OCI-LY7 (cell line): ENCODE measurements around the gene SMARCA2. TPM values are rescaled to one million over a fixed set of nuclear protein-coding genes. Genes with fewer than 3 reads are reported as not detected.
A peak's percentile ranks its signal among the peaks of the same experiment; 100 is the strongest.

ENCODE experiments used
- BruUV-seq: library from RNA; stranded (reverse); fragments of 400-500 nt; replicated peaks from 2 replicates; lab custom pipeline; 2021; lab: Mats Ljungman, UMichigan
- CTCF ChIA-PET: fragments of 300-600 bp; sonication (Branson Sonifier 250); formaldehyde crosslinking; loops from one replicate; lab custom pipeline; 2022; ENCODE audit warnings: antibody characterized with exemption; ENCODE audit not compliant: unreplicated experiment; lab: Charles Lee
- POLR2A ChIA-PET: fragments of 300-600 bp; sonication (Branson Sonifier 250); formaldehyde crosslinking; loops from one replicate; lab custom pipeline; 2022; ENCODE audit warnings: antibody characterized with exemption; lab: Charles Lee
- DNase-seq: peaks from one replicate; pipeline ENCODE4 v3.0.0-alpha.2; 2015; ENCODE audit warnings: low spot score
- H2AFZ ChIP-seq: fragments of 200-600 bp; sonication (generic), shearing (Covaris generic); 2 replicates; pipeline ENCODE4 v1.6.1; 2014; ENCODE audit warnings: mild to moderate bottlenecking, antibody characterized with exemption, low read length, moderate library complexity
- H3K27ac ChIP-seq: fragments of 200-600 bp; sonication (generic); 2 replicates; pipeline ENCODE4 v1.5.1; 2014; ENCODE audit warnings: mixed run types, low read depth, mild to moderate bottlenecking, moderate library complexity, low read length, inconsistent platforms; ENCODE audit not compliant: poor library complexity, severe bottlenecking
- H3K36me3 ChIP-seq: fragments of 200-600 bp; sonication (generic); 2 replicates; pipeline ENCODE4 v1.6.1; 2014; ENCODE audit warnings: mild to moderate bottlenecking, antibody characterized with exemption, low read length, moderate library complexity, mixed read lengths; ENCODE audit not compliant: insufficient read depth
- H3K4me1 ChIP-seq: fragments of 200-600 bp; sonication (generic); 2 replicates; pipeline ENCODE4 v1.5.1; 2014; ENCODE audit warnings: mild to moderate bottlenecking, low read length; ENCODE audit not compliant: insufficient read depth, poor library complexity, severe bottlenecking
- H3K4me2 ChIP-seq: fragments of 200-600 bp; sonication (generic); 2 replicates; pipeline ENCODE4 v1.6.1; 2014; ENCODE audit warnings: mild to moderate bottlenecking, low read length
- H3K4me3 ChIP-seq: fragments of 200-600 bp; sonication (generic); 2 replicates; pipeline ENCODE4 v1.5.1; 2014; ENCODE audit warnings: mild to moderate bottlenecking, low read depth, low read length; ENCODE audit not compliant: poor library complexity, severe bottlenecking
- H3K79me2 ChIP-seq: fragments of 200-600 bp; sonication (generic); 2 replicates; pipeline ENCODE4 v1.6.1; 2016; ENCODE audit warnings: low read depth, mild to moderate bottlenecking, low read length, moderate library complexity, mixed read lengths; ENCODE audit not compliant: insufficient read depth
- H3K9me2 ChIP-seq: fragments of 200-600 bp; sonication (generic); 2 replicates; pipeline ENCODE4 v1.6.1; 2016; ENCODE audit warnings: mild to moderate bottlenecking, low read length, mixed read lengths; ENCODE audit not compliant: insufficient read depth
- H3K9me3 ChIP-seq: fragments of 200-600 bp; sonication (generic); 2 replicates; pipeline ENCODE4 v1.6.1; 2014; ENCODE audit warnings: mild to moderate bottlenecking, mixed run types, low read length, mixed read lengths
- H4K20me1 ChIP-seq: fragments of 200-600 bp; sonication (generic); 2 replicates; pipeline ENCODE4 v1.6.1; 2014; ENCODE audit warnings: mild to moderate bottlenecking, antibody characterized with exemption, low read length, moderate library complexity, mixed read lengths; ENCODE audit not compliant: insufficient read depth
- CTCF ChIP-seq: fragments of 200-600 bp; sonication (generic); conservative IDR thresholded peaks from 2 replicates; pipeline ENCODE4 v1.5.1; 2014; ENCODE audit warnings: mild to moderate bottlenecking, antibody characterized with exemption, low read length, moderate library complexity, mixed read lengths
- EZH2phosphoT487 ChIP-seq: fragments of 200-600 bp; sonication (generic); IDR thresholded peaks from 2 replicates; pipeline ENCODE4 v1.6.1; 2018; ENCODE audit warnings: low read depth, borderline replicate concordance, mild to moderate bottlenecking, mixed run types, antibody characterized with exemption, low read length, moderate library complexity, mixed read lengths
- intact Hi-C: fragments of 100-400 bp; cut with micrococcal nuclease; formaldehyde crosslinking; loops from one replicate; pipeline ENCODE4 v1.10.0; 2022; ENCODE audit not compliant: unreplicated experiment
- total RNA-seq, 2 experiments: library from RNA; depleted of rRNA in 1 of 2; stranded (reverse); fragments of >200 nt in 1 of 2; shearing (Covaris generic) in 1 of 2; gene quantifications; 2 replicates each; pipeline ENCODE4 v1.2.3, GENCODE V29; 2014 to 2022

Gene SMARCA2
- total RNA-seq, 2 experiments from 2014 or later, result 54.8 to 80.6 TPM

DNA sequence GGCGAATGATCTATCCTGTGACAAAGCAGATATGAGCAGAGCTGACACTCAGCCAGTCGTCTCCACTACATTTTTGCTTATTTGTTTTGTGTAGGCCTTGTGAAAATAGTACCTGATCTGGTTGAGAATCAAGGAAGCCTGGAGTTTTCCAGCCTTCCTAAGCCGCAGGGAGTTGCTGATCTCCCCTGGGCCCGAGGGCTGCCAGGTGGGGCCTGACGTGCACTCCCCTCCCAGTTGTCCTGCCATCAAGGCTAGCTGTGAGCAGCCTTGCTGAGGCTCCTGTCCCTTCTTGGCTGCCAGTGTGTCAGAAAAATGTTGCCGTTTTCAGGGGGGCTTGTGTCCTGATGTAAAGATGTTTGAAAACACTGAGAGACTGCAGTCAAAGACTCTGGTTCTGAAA, 102.4 kb downstream of the SMARCA2 start:
- no peak for TF ChIP-seq EZH2phosphoT487
- TF ChIP-seq CTCF, result no peak
- Histone ChIP-seq H3K4me2 (no peak overlapping the region), H2AFZ (no peak overlapping the region), H4K20me1 (no peaks in the 10 kb centered on the region), H3K79me2 (no peaks in the 10 kb centered on the region), H3K9me3 (no peaks in the 10 kb centered on the region), H3K4me3 (no peak overlapping the region), H3K9me2 (no peaks in the 10 kb centered on the region), H3K27ac (no peak overlapping the region), H3K4me1 (no peaks in the 10 kb centered on the region), H3K36me3 (peaks cover 60% of the 10 kb centered on the region)
- BruUV-seq, result no TSS peak
- ChIA-PET CTCF (no interaction called here), POLR2A (interaction anchor here (0.7 to 1.0 kb wide), 2 partner anchors 49 to 1249 kb away, joined by 3 to 4 read pairs; no protein-coding TSS in a partner anchor)
- no peak for DNase-seq
- intact Hi-C loops, result no loop called here

DNA sequence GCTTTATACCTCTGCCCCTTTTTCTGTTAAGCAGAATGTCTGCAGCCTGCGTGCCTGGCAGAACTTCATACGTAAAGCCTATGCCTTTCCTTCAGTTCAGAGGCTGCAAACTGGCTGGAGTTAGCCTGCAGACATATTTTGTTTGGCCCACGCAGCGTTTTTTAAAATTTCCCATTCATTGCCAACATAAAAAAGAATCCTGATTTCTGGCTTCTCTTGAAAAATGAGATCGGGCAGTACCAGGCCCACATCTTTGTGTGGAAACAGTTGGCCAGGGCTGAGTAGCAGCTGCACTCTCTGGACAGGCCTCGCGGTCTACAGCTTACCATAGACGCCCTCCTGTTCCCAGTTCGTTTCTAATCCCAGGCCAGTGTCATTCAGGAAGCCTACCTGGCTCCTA, 104.4 kb downstream of the SMARCA2 start:
- Histone ChIP-seq H3K79me2 (no peaks in the 10 kb centered on the region), H3K36me3 (peaks cover 54% of the 10 kb centered on the region), H3K4me3 (no peak overlapping the region), H3K4me2 (no peak overlapping the region), H3K9me3 (no peaks in the 10 kb centered on the region), H2AFZ (no peak overlapping the region), H4K20me1 (no peaks in the 10 kb centered on the region), H3K9me2 (no peaks in the 10 kb centered on the region), H3K4me1 (no peaks in the 10 kb centered on the region), H3K27ac (no peak overlapping the region)
- intact Hi-C loops, result no loop called here
- no peak for DNase-seq
- BruUV-seq, result no TSS peak
- TF ChIP-seq CTCF, result no peak
- ChIA-PET CTCF (no interaction called here), POLR2A (interaction anchor here (0.6 kb wide), 1 partner anchor 1367 kb away, joined by 4 read pairs; no protein-coding TSS in a partner anchor)

- TF ChIP-seq CTCF (0 out of 2 replicates have a peak, but pooled peaks have one; percentile 20), EZH2phosphoT487 (no peak)
- no peak overlapping the region for H2AFZ ChIP-seq
- H3K4me1 ChIP-seq, result peaks cover 6% of the 10 kb centered on the region
- no peak overlapping the region for H3K4me3 ChIP-seq
- no peaks in the 10 kb centered on the region for H4K20me1 ChIP-seq
- intact Hi-C loops, result no loop called here
- no TSS peak for BruUV-seq
- no peak overlapping the region for H3K27ac ChIP-seq
- ChIA-PET POLR2A (interaction anchor here (2.5 to 3.8 kb wide), 2 partner anchors 8 to 12 kb away, joined by 7 to 19 read pairs; no protein-coding TSS in a partner anchor), CTCF (no interaction called here)
- peaks cover 57% of the 10 kb centered on the region for H3K36me3 ChIP-seq
- H3K79me2 ChIP-seq, result no peaks in the 10 kb centered on the region
- no peak overlapping the region for H3K4me2 ChIP-seq
- no peaks in the 10 kb centered on the region for H3K9me3 ChIP-seq
- no peak for DNase-seq
- H3K9me2 ChIP-seq, result no peaks in the 10 kb centered on the region
These were observed 106.0 kb downstream of the SMARCA2 start for GRCh38 chr9:2120926-2121689.
